NOMO-1 treated with DMSO at 0.1 percent for 48 hours (cell line): ENCODE results near the gene NACC1.

Experiments used
- DNase-seq: peaks from one replicate; lab custom pipeline; 2025; ENCODE audit not compliant: unreplicated experiment; lab: John Stamatoyannopoulos, UW

Gene NACC1

DNA sequence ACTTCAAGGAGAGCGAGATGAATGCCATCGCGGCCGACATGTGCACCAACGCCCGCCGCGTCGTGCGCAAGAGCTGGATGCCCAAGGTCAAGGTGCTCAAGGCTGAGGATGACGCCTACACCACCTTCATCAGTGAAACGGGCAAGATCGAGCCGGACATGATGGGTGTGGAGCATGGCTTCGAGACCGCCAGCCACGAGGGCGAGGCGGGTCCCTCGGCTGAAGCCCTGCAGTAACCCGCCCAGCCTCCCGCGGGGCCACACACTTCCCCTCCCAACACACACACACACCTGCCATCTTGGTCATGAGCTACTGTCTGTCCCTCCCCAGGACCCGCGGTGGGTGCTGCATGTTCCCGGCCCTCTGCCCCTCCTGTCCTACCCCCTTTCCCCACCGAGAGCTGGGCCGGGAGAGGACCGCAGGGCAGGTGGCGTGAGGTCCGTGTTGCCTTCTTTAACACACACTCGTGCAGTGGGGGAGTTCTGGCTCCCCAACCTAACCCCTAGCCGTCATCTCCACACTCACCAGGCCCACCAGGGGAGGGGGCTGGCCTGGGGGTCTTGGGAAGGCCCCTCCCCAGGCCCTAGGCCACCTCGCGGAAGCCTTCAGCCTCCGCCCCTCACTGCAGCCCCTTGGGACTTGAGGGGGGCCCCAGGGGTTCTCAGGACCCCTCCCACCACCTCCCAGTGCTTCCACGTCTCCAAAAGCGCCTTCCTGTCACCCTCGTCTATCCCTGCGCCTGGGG, 20.3 kb downstream of the NACC1 start:
- DNase-seq, result no peak

DNA sequence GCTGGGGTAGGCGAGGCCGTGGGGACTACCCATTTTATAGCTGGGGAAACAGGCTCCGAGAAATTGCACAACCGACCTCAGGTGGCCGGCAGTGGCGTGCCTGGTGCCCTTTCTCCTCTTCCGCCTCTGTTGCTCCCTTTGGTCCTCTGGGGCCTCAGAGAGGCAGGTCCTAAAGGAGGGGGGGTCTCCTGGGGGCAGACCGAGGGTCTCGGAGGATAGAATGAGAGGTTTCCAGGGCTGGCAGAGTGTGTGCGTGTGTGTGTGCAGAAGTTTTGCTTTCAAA, 20.8 kb downstream of the NACC1 start:
- peak; percentile 25 for DNase-seq

GRCh38 chr19:13139633-13140311, 21.7 kb downstream of the NACC1 start:
- DNase-seq, result no peak

DNA sequence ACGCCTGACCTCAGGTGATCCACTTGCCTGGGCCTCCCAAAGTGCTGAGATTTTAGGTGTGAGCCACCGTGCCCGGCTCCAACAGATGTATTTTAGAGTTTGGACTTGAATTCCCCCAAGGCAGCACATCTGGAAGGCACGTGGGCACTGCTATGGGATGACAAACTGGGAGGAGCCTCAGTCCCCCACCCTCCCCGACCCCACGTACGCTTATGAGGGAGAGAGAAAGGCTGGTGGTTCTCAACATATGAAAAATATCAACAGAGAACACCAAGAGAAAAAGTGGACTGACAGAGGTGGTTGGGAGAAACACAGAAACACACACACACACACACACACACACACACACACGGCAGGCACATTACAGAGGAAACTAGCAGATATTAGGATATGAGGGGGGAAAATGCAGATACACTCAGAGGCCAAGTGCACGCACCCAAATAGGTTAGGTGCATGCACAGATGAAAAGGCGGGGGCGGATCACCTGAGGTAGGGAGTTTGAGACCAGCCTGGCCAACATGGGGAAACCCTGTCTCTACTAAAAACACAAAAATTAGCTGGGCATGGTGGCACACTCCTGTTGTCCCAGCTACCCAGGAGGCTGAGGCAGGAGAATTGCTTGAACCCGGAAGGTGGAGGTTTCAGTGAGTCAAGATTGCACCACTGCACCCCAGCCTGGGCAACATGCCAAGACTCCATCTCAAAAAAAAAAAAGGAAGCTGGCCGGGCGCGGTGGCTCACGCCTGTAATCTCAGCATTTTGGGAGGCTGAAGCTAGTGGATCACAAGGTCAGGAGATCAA, 28.9 kb downstream of the NACC1 start:
- peak; percentile 43 for DNase-seq

- DNase-seq, result peak; percentile 29
Observed at GRCh38 chr19:13149173-13149627, 31.1 kb downstream of the NACC1 start.

- peak; percentile 47 for DNase-seq
Observed at GRCh38 chr19:13149628-13150186, 31.6 kb downstream of the NACC1 start.

GRCh38 chr19:13150187-13150930, 32.3 kb downstream of the NACC1 start, which contains the start of the genes IER2 and STX10:
Gene IER2, plus strand, starts transcription at chr19:13150411. Its CDS starts 2,776 bp downstream, at chr19:13153187.
Gene STX10, minus strand, starts transcription at chr19:13150375. Its CDS starts 202 bp downstream, at chr19:13150173.
- peak; percentile 96 for DNase-seq

GRCh38 chr19:13150931-13151604, 33.0 kb downstream of the NACC1 start:
- peak; percentile 27 for DNase-seq

DNA sequence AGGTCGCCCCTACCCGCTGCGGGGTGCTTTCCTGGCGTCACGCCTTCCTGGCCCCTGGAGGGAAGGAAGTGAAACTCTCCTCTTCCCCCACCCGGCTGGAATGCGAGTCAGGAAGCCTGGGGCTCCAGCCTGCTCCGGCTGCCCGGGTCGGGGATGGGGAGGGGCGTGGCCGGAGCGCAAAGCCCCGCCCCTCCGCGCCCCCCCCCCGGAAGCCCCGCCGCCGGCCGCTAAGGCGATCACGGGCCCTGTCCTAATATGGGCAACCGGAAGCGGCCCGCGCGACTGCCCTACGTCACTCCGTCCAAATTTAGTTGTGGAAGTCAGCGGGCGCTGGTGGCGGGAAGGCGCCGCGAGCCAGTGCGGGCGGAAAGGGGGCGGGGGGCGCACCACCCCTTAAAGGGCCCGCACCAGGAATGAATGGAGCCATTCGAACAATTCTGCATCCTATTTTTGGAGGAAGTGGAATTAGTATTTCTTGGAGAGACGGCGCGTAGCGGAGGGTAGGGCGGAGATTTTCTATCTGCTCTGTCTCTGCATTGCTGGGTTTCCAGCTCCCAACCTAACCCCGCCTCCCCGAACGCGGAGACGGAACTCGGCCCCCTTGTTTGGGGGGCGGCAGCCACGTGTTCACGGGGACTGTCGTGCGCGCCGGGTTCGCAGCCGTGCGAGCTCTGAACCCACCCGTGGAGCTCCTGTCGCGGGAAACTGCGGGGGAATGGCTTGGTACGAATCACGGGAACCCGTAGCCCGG, 33.7 kb downstream of the NACC1 start:
- peak; percentile 96 for DNase-seq

GRCh38 chr19:13152356-13152973, 34.4 kb downstream of the NACC1 start:
- no peak for DNase-seq

DNA sequence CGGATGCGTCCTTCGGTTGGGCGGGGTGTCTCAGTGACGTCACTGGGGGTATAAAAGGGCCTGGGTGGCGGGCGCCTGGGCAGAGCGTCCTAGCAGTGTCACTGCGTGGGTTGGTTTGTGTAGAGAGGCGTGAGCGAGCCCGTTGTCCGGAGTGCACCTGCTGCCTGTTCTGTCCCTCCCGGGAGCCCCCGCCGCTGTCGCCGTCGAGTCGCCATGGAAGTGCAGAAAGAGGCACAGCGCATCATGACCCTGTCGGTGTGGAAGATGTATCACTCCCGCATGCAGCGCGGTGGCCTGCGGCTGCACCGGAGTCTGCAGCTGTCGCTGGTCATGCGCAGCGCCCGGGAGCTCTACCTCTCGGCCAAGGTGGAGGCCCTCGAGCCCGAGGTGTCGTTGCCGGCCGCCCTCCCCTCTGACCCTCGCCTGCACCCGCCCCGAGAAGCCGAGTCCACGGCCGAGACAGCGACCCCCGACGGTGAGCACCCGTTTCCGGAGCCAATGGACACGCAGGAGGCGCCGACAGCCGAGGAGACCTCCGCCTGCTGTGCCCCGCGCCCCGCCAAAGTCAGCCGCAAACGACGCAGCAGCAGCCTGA, 35.0 kb downstream of the NACC1 start:
- DNase-seq, result peak; percentile 81

DNA sequence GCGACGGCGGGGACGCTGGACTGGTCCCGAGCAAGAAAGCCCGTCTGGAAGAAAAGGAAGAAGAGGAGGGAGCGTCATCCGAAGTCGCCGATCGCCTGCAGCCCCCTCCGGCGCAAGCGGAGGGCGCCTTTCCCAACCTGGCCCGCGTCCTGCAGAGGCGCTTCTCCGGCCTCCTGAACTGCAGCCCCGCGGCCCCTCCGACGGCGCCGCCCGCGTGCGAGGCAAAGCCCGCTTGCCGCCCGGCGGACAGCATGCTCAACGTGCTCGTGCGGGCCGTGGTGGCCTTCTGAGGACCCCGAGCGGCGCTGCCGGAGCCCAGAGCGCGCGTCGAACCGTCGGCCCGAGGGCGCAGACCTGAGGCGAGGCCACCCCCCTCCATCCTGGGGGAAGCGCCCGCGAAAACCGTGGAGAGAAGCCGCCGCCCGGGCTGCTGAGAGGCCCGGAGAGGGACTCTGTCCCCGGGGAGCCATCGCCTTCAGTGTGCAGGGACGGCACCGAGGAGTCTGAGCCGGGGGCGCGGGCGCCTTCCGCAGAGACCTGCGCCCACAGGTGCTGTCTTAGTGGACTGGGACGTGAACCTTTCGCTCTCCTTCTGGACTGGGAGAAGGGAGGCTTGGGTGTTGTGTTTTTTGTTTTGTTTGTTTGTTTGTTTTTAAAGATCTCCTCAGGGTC, 35.6 kb downstream of the NACC1 start:
- DNase-seq, result peak; percentile 58

GRCh38 chr19:13154241-13154778, 36.2 kb downstream of the NACC1 start:
- peak; percentile 53 for DNase-seq

- peak; percentile 41 for DNase-seq
Observed at GRCh38 chr19:13154911-13155471, 36.9 kb downstream of the NACC1 start.

DNA sequence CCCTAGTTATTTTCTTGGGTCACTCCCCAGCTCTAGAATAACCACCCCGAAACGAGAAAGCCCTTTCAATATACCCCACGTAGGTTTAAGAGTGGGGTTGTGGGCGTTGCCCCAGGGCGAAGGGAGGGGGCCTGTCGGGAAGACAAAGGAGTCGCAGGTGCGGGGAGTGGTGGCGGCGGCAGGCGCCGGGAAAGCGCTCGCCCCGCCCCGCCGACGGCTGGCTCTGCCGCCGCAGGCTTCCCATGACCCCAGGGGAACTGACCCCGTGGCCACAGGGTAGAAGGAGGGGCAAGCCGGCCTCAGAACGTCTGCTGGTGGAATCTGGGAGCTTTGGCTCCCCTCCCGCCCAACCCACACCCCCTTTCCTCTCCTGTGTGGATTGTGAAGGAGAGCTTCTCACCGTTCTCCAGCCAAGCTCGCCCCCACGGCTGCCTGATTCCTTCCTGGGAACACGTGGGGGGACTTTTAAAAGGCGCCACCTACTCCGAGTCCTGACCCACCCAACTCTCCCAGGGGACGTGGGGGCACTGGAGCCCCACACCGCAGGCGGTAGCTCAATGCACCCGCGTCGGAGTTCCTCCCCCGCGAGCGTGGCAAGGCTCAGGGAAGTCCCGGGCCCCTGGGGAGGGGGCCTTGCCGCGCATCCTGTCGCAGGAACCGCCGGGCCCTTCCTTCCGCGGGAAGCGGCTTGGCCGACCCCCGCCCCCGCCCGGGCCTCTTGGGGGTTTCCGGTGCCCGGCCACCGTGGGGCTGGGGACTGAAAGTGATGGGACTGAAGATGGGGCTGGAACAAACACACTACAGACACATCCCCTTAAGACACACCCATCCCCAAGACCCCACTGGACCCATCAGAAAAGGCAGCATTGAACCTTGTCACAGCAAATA, 37.7 kb downstream of the NACC1 start:
- DNase-seq, result no peak

DNA sequence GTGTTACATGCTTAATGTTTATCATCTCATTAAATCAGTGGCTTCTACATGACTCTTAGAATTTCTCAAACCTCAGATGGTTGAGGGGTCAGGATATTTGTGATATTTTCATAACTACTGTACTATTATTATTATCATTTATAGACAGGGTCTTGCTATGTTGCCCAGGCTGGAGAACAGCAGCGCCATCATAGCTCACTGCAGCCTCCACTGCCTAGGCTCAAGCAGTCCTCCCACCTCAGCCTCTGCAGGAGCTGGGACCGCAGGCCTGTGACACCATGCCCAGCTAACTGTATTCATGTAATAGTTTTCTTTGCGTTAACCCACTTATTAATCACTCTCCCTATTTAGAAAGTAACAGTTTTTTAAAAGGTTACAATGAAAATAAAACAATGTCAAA, 41.6 kb downstream of the NACC1 start:
- DNase-seq, result no peak
